Measurements from ENCODE around the gene SYNGR2.

GRCh38 chr17:78132084-78132676, 36.2 kb upstream of the SYNGR2 start:
- no peak for TF ChIP-seq ESRRG (CRISPR knock-in tag; IDR thresholded peaks at IDR 0.05)
- no peak for TF ChIP-seq TOX (CRISPR knock-in tag; IDR thresholded peaks at IDR 0.05; ENCODE audit: borderline replicate concordance)
- no peak for TF ChIP-seq ZFP3 (CRISPR knock-in tag; IDR thresholded peaks at IDR 0.05)
- TF ChIP-seq TCF4 (CRISPR knock-in tag; IDR thresholded peaks at IDR 0.05; ENCODE audit: borderline replicate concordance) = no peak
- no peak for TF ChIP-seq ZC3H10 (CRISPR knock-in tag; IDR thresholded peaks at IDR 0.05)
- TF ChIP-seq RARB (CRISPR knock-in tag; IDR thresholded peaks at IDR 0.05) = no peak
- TF ChIP-seq ZNF565 (CRISPR knock-in tag; conservative IDR thresholded peaks at IDR 0.05; ENCODE audit: low read depth) = no peak
